ENCODE data around the gene ARHGAP5. TPM values are rescaled to one million over a fixed set of nuclear protein-coding genes. Genes with fewer than 3 reads are reported as not detected.
"Not testable (repeated sequence)": the region's sequence is repeated elsewhere in the genome, so short reads cannot be mapped to it uniquely, and the experiment has no call there.

The ARHGAP5 gene
- total RNA-seq, 6 donors from 2014 or later: 31.4 to 150 (median 78.3) TPM

DNA sequence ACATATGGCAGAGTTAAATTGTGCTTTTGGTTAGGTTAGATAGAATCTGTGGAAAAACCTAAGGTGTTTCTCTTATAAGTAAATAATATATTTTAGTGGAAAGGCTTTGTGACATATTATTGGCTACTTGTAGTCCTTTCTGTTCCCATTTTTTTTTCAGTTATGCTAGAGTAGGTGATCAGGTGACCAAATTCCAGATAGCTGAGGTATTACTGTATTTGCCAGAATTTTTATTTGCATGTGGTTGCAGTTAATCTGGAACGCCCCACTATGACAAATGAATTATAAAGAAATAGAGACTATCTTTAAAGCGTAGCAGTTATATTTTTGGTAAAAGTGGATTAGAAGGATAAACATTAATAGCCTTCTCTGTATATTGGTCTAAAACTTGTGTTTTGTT is 52.0 kb downstream of the ARHGAP5 start:
- no peak for ATAC-seq (ENCODE audit: low FRiP score in 2 of 2)
- DNase-seq: no peak
- 73 to 74% methylated on average over 2 of the region's 2 CpGs for WGBS, 2 donors
- Histone ChIP-seq H3K36me3 (peaks cover 0 to 7% (median 1%) of the 10 kb centered on the region in 4 donors), H3K4me1 (peaks cover 0 to 15% (median 2%) of the 10 kb centered on the region in 4 donors), H3K27me3 (no peaks in the 10 kb centered on the region), H3K27ac (no peak overlapping the region), H3K9me3 (peaks cover 0 to 10% (median 4%) of the 10 kb centered on the region in 4 donors), H3K4me3 (no peak overlapping the region)
- TF ChIP-seq POLR2A (IDR thresholded peaks at IDR 0.05) (no peak), POLR2AphosphoS5 (IDR thresholded peaks at IDR 0.05) (no peak), EP300 (IDR thresholded peaks at IDR 0.05) (no peak), CTCF (IDR thresholded peaks at IDR 0.05) (no peak)

DNA sequence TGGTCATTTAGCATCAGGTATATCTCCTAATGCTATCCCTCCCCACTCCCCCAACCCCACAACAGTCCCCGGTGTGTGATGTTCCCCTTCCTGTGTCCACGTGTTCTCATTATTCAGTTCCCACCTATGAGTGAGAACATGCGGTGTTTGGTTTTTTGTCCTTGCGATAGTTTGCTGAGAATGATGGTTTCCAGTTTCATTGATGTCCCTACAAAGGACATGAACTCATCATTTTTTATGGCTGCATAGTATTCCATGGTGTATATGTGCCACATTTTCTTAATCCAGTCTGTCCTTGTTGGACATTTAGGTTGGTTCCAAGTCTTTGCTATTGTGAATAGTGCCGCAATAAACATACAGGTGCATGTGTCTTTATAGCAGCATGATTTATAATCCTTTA is 54.6 kb downstream of the ARHGAP5 start:
- peaks cover 0 to 15% (median 2%) of the 10 kb centered on the region in 4 donors for H3K4me1 ChIP-seq
- H3K9me3 ChIP-seq; H3K4me3 ChIP-seq; H3K36me3 ChIP-seq; ATAC-seq (ENCODE audit: low FRiP score in 2 of 2); H3K27ac ChIP-seq; H3K27me3 ChIP-seq; DNase-seq: not testable (repeated sequence)
- 97% methylated on average over 5 of the region's 5 CpGs for WGBS, 2 donors

DNA sequence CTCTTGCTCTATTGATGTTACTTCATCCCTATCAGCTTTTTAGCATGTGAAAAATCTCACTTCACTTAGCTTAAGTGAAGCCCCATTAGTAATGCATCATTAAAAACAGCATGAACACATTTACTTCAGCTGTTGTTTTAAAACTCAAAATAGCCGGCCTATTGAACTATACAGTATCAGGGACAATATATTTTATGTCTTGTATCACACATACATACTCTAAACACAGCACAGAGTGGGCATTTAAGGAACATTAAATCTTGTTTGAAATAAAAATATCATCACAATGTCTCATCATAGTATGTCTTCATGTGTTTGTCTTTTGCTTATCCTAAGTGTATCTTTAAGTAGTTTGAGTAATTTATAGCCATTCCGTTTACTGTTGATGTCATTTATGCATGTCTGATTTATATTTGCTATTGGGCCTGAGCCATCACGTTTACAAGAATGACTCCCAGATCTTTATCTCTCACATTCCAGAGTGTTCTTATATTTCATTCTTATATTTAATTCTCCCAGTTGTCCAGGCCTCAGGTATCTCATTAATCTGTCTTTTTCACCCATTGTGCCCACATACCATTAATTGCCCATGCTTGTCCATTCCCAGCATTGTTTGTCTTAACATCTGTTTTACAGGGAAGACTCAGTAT is 57.5 kb downstream of the ARHGAP5 start:
- no peak for ATAC-seq (ENCODE audit: low FRiP score in 2 of 2)
- Histone ChIP-seq H3K36me3 (peaks cover 0 to 9% (median 3%) of the 10 kb centered on the region in 4 donors), H3K4me3 (no peak overlapping the region), H3K27ac (no peak overlapping the region), H3K27me3 (no peaks in the 10 kb centered on the region), H3K4me1 (peaks cover 0 to 4% (median 1%) of the 10 kb centered on the region in 4 donors), H3K9me3 (peaks cover 0 to 14% (median 7%) of the 10 kb centered on the region in 4 donors)
- TF ChIP-seq EP300 (IDR thresholded peaks at IDR 0.05): no peak
- TF ChIP-seq CTCF (IDR thresholded peaks at IDR 0.05): no peak
- TF ChIP-seq POLR2A (IDR thresholded peaks at IDR 0.05): no peak
- no peak for TF ChIP-seq POLR2AphosphoS5 (IDR thresholded peaks at IDR 0.05)
- no peak for DNase-seq
- 53 to 59% methylated on average over 3 of the region's 3 CpGs for WGBS, 2 donors

DNA sequence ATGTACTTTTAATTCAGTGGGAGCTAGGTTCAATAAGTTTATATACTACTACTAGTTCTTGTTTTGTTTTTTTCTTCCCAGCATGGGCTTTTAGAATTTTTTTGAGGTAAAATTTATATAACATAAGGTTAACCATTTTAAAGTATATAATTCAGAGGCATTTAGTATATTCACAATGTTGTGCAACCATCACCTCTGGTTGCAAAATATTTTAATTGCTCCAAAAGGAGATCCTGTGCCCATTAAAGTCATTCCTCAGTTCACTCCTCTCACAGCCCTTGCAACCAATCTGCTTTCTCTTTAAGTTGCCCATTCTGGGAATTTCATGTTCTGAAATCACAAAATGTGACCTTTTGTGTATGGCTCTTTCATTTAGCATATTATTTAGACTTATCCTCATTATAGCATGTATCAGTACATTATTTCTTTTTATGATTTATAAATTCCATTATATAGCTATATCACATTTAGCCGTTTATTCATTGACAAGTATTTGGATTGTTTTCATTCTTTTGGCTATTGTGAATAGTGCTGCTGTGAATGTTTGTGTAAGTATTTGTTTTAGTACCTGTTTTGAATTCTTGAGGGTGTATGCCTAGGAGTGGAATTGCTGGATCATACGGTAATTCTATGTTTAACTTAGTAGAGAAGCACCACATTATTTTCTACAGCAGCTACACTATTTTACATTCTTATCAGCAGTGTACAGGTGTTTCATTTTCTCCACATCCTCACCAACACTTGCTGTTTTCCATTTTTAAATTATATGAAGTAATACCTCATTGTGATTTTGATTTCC is 59.1 kb downstream of the ARHGAP5 start:
- H3K4me3 ChIP-seq: no peak overlapping the region
- peaks cover 0 to 14% (median 7%) of the 10 kb centered on the region in 4 donors for H3K9me3 ChIP-seq
- H3K4me1 ChIP-seq: peaks cover 0 to 4% (median 0%) of the 10 kb centered on the region in 4 donors
- TF ChIP-seq POLR2A (IDR thresholded peaks at IDR 0.05) (no peak), EP300 (IDR thresholded peaks at IDR 0.05) (no peak), POLR2AphosphoS5 (IDR thresholded peaks at IDR 0.05) (no peak), CTCF (IDR thresholded peaks at IDR 0.05) (no peak)
- H3K27me3 ChIP-seq: no peaks in the 10 kb centered on the region
- no peak for ATAC-seq (ENCODE audit: low FRiP score in 2 of 2)
- no peak for DNase-seq
- WGBS, 2 donors: 80 to 82% methylated on average over 2 of the region's 2 CpGs
- H3K27ac ChIP-seq: no peak overlapping the region
- peaks cover 0 to 9% (median 3%) of the 10 kb centered on the region in 4 donors for H3K36me3 ChIP-seq

DNA sequence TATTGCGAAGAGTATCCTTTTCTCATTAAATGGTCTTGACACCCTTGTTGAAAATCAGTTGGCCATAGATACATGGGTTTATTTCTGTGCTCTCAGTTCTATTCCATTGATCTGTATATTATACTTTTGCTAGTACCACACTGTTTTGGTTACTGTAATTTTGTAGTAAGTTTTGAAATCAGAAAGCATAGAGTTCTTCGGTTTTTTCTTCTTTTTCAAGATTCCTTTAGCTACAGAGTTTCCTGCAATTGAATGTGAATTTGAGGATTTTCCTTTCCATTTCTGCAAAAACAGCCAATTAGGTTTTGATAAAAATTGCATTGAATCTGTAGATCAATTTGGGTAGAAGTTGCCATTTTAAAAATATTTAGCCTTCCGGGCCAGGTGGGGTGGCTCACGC is 60.2 kb downstream of the ARHGAP5 start:
- H3K27ac ChIP-seq: no peak overlapping the region
- no peak overlapping the region for H3K4me3 ChIP-seq
- peaks cover 0 to 4% (median 0%) of the 10 kb centered on the region in 4 donors for H3K4me1 ChIP-seq
- peaks cover 0 to 14% (median 7%) of the 10 kb centered on the region in 4 donors for H3K9me3 ChIP-seq
- WGBS, 2 donors: 98 to 99% methylated on average over 4 of the region's 4 CpGs
- DNase-seq (no peak), ATAC-seq (ENCODE audit: low FRiP score in 2 of 2) (no peak)
- peaks cover 0 to 9% (median 3%) of the 10 kb centered on the region in 4 donors for H3K36me3 ChIP-seq
- TF ChIP-seq POLR2A (IDR thresholded peaks at IDR 0.05): no peak
- no peak for TF ChIP-seq CTCF (IDR thresholded peaks at IDR 0.05)
- TF ChIP-seq EP300 (IDR thresholded peaks at IDR 0.05): no peak
- TF ChIP-seq POLR2AphosphoS5 (IDR thresholded peaks at IDR 0.05): no peak
- H3K27me3 ChIP-seq: no peaks in the 10 kb centered on the region
